Mucosa of descending colon (tissue), 3 donors: ENCODE measurements around the gene KHSRP. TPM values are rescaled to one million over a fixed set of nuclear protein-coding genes. Genes with fewer than 3 reads are reported as not detected.

ENCODE experiments used
- ATAC-seq: fragments of 200-7000 bp; cut with Tn5 transposase; one replicate; pipeline ENCODE4 v1.9.1; 2020; ENCODE audit warnings: mild to moderate bottlenecking, moderate library complexity
- DNase-seq, 3 donors: peaks; one replicate each; pipeline ENCODE4 v3.0.0-alpha.2; 2020
- H3K36me3 ChIP-seq: fragments of 200-600 bp; one replicate; pipeline ENCODE4 v1.8.0; 2021; ENCODE audit warnings: low read depth, mild to moderate bottlenecking
- H3K4me1 ChIP-seq: fragments of 200-600 bp; one replicate; pipeline ENCODE4 v1.8.0; 2021; ENCODE audit warnings: low read depth, mild to moderate bottlenecking
- H3K4me3 ChIP-seq: fragments of 200-600 bp; one replicate; pipeline ENCODE4 v1.8.0; 2021; ENCODE audit warnings: mild to moderate bottlenecking
- H3K9me3 ChIP-seq: fragments of 200-600 bp; one replicate; pipeline ENCODE4 v1.8.0; 2021; ENCODE audit warnings: mild to moderate bottlenecking
- intact Hi-C, 2 donors: fragments of 100-400 bp; cut with DNase I in 1 of 2; cut with micrococcal nuclease in 1 of 2; formaldehyde crosslinking; loops; one replicate each; pipeline versions ENCODE4 v1.11.0 to v1.11.1; 2022; cut with DNase I, micrococcal nuclease
- total RNA-seq, 3 donors: library from RNA; stranded (reverse); fragmentation: NEBNext Ultra II Directional in 2 of 3; extraction: Animal tissue kit (Norgen Biotek cat#: 25700) in 2 of 3; gene quantifications; one replicate each; pipeline versions ENCODE4 v1.2.1 to v1.2.4, GENCODE V29; 2021 to 2023
- TF ChIP-seq, protein P1 (sequence below): fragments of 200-600 bp; IDR thresholded peaks from one replicate; pipeline ENCODE4 v1.8.0; 2022; ENCODE audit warnings: antibody characterized with exemption, mild to moderate bottlenecking
- donor health status: DM: no; HTN: no; CAD: no; lungs with moderate emphysema.
- donor health status: DM: no; HTN: no; CAD: no.
- donor health status: DM: no; HTN: yes; CAD: no.

The KHSRP gene
- total RNA-seq, 3 donors from 2014 or later: 187 to 241 (median 236) TPM

DNA sequence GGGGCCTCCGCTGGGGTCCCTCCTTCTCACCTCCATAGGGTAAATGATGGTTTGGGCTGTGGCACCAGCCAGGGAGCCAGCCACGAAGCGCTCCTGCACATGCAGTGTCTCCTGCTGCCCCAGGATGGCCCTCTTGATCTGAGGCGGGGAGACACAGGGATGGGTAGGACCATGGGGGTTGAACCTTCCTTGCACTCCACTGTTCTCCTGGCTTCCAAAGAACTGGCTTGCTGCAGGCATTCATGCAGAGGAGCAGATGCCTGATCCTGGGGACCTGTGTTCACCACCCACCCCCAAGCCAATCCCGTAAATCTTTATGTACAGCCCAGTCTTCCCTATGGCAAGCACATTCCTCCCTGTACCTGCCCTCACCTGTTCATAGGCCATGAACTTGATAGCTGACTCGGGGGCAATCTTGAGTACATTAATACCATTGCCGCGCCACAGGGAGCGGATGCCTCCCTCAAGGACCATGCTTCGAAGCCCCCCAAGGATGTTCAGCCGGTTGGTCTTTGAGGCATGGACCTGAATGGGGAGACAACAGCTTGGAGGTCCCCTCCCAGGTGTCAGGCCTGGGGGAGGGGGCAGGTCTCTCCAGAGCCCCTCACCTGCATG, 29.4 kb upstream of the KHSRP start:
- H3K9me3 ChIP-seq: peaks cover 7% of the 10 kb centered on the region
- ATAC-seq: no peak
- H3K36me3 ChIP-seq: peaks cover 8% of the 10 kb centered on the region
- no peak for DNase-seq
- H3K4me1 ChIP-seq: peaks cover 6% of the 10 kb centered on the region
- H3K4me3 ChIP-seq: no peak overlapping the region
- intact Hi-C loops: no loop called here
- TF ChIP-seq, protein P1, sequence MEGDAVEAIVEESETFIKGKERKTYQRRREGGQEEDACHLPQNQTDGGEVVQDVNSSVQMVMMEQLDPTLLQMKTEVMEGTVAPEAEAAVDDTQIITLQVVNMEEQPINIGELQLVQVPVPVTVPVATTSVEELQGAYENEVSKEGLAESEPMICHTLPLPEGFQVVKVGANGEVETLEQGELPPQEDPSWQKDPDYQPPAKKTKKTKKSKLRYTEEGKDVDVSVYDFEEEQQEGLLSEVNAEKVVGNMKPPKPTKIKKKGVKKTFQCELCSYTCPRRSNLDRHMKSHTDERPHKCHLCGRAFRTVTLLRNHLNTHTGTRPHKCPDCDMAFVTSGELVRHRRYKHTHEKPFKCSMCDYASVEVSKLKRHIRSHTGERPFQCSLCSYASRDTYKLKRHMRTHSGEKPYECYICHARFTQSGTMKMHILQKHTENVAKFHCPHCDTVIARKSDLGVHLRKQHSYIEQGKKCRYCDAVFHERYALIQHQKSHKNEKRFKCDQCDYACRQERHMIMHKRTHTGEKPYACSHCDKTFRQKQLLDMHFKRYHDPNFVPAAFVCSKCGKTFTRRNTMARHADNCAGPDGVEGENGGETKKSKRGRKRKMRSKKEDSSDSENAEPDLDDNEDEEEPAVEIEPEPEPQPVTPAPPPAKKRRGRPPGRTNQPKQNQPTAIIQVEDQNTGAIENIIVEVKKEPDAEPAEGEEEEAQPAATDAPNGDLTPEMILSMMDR: no peak

DNA sequence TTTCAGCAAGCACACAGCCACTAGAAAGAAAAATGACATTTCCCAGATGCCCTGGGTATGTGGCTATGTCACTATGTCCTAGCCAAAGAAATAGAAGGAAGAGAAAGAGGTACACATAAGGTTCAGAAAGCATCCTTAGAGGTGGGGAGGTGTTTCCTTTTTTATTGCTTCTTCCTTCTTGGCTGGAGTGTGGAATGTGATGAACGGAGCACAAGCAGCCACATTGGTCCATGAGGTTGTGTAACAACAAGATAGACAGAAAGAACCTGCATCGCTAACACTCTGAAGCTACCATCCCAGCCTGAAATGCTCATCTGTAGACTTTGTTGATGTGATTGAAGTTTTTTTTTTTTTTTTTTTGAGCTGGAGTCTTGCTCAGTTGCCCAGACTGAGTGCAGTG, 28.3 kb upstream of the KHSRP start:
- H3K9me3 ChIP-seq: peaks cover 7% of the 10 kb centered on the region
- peaks cover 8% of the 10 kb centered on the region for H3K36me3 ChIP-seq
- no peak for ATAC-seq
- no peak for DNase-seq
- TF ChIP-seq, protein P1: no peak
- no peak overlapping the region for H3K4me3 ChIP-seq
- intact Hi-C loops: no loop called here
- no peaks in the 10 kb centered on the region for H3K4me1 ChIP-seq

DNA sequence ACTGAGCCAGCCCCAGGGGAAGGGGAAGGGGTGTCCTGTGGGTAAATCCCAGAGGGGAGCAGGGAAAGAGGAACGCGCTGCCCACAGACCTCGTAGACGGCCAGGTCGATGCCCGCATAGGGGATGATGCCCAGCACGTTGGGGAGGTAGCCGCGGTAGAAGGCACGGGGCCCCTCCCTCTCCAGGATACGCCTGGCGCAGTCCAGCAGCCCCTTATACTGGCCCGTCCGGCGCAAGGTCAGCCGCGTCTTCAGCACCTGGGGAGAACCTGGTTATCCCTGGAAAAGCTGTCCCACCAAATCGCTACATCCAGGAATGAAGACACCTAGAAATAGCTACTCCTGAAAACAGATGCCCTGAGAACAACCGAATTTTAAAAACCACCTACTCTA, 27.6 kb upstream of the KHSRP start:
- intact Hi-C loops: no loop called here
- DNase-seq: no peak
- TF ChIP-seq, protein P1: no peak
- peaks cover 7% of the 10 kb centered on the region for H3K9me3 ChIP-seq
- no peaks in the 10 kb centered on the region for H3K4me1 ChIP-seq
- no peak overlapping the region for H3K4me3 ChIP-seq
- no peak for ATAC-seq
- H3K36me3 ChIP-seq: peaks cover 8% of the 10 kb centered on the region

DNA sequence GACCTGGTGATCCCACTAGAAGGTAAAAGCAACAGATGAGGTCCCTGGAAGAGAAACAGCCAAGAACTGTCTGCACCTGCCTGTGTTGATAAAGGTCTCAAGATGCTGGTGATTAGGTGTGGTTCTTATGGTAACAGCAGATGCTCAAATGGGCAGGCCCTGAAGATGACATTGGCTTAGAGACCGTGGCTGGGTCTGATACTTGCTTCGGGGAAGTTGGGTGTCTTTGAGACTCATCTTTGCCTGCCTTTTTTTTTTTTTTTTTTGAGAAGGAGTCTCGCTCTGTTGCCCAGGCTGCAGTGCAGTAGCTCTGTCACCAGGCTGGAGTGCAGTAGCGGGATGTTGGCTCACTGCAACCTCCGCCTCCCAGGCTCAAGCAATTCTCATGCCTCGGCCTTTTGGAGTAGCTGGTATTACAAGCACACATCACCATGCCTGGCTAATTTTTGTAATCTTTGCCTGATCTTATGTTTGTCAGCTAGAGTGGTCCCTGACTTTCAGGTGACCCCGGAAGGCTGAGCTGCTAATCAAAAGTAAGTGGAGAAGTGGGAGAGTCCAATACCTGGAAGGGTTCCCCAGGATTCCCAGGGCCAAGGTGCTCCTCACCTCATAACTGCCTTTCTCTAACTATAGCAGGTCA, 27.1 kb upstream of the KHSRP start:
- intact Hi-C loops: no loop called here
- H3K9me3 ChIP-seq: peaks cover 7% of the 10 kb centered on the region
- TF ChIP-seq, protein P1: no peak
- DNase-seq (no peak), ATAC-seq (no peak)
- no peaks in the 10 kb centered on the region for H3K4me1 ChIP-seq
- peaks cover 8% of the 10 kb centered on the region for H3K36me3 ChIP-seq
- H3K4me3 ChIP-seq: no peak overlapping the region

DNA sequence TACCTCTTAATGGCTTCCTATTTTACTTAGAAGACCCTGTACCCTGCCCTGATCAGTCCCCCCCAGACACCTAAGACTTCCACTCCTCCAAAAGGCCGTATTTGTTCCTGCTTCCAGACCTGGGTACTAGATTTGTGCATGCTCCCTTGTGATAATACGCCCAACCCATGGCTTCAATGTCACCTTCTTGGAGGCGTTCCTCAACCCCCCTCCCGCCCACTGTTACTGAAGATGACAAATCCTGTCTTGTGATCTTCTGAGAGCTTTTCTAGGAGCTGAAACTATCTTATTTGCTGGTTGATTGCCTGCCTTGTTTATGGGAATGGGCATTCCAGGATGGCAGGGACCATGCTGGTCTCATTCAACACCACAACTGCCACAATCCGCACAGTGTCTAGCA, 25.6 kb upstream of the KHSRP start:
- DNase-seq (no peak), ATAC-seq (no peak)
- Histone ChIP-seq H3K4me1 (no peaks in the 10 kb centered on the region), H3K9me3 (peaks cover 7% of the 10 kb centered on the region), H3K36me3 (peaks cover 8% of the 10 kb centered on the region), H3K4me3 (no peak overlapping the region)
- TF ChIP-seq, protein P1: no peak
- intact Hi-C loops: no loop called here
